ENCODE data around the gene NID2.

NID2 gene

GRCh38 chr14:52025310-52025709 is 43.5 kb downstream of the NID2 start:
- no peak for DNase-seq (ENCODE audit: low read depth in 2 of 2)

GRCh38 chr14:52023518-52023917 is 45.3 kb downstream of the NID2 start:
- DNase-seq (ENCODE audit: low read depth in 2 of 2), result no peak

- no peak for DNase-seq (ENCODE audit: low read depth in 2 of 2)
Observed at GRCh38 chr14:52021957-52022600, 46.8 kb downstream of the NID2 start.

- DNase-seq (ENCODE audit: low read depth in 2 of 2), result no peak
Observed at GRCh38 chr14:52020866-52021717, 47.8 kb downstream of the NID2 start.

GRCh38 chr14:52020161-52020714 is 48.6 kb downstream of the NID2 start:
- DNase-seq (ENCODE audit: low read depth in 2 of 2), result no peak

- no peak for DNase-seq (ENCODE audit: low read depth in 2 of 2)
Observed at GRCh38 chr14:52018970-52019369, 49.9 kb downstream of the NID2 start.

GRCh38 chr14:52018252-52018651 is 50.6 kb downstream of the NID2 start:
- no peak for DNase-seq (ENCODE audit: low read depth in 2 of 2)

- DNase-seq (ENCODE audit: low read depth in 2 of 2), result no peak
Observed at GRCh38 chr14:52015411-52016030, 53.3 kb downstream of the NID2 start.

- no peak for DNase-seq (ENCODE audit: low read depth in 2 of 2)
Observed at GRCh38 chr14:52014601-52015267, 54.1 kb downstream of the NID2 start.

GRCh38 chr14:52013984-52014600 is 54.8 kb downstream of the NID2 start:
- no peak for DNase-seq (ENCODE audit: low read depth in 2 of 2)

- no peak for DNase-seq (ENCODE audit: low read depth in 2 of 2)
Observed at GRCh38 chr14:52012635-52013034, 56.2 kb downstream of the NID2 start.

- DNase-seq (ENCODE audit: low read depth in 2 of 2), result no peak
Observed at GRCh38 chr14:52011523-52011922, 57.3 kb downstream of the NID2 start.

GRCh38 chr14:52010173-52010693 is 58.6 kb downstream of the NID2 start:
- no peak for DNase-seq (ENCODE audit: low read depth in 2 of 2)

GRCh38 chr14:52008136-52008535 is 60.7 kb downstream of the NID2 start:
- no peak for DNase-seq (ENCODE audit: low read depth in 2 of 2)

GRCh38 chr14:52007637-52008036 is 61.2 kb downstream of the NID2 start:
- DNase-seq (ENCODE audit: low read depth in 2 of 2), result no peak

- DNase-seq (ENCODE audit: low read depth in 2 of 2), result no peak
Observed at GRCh38 chr14:52007211-52007610, 61.6 kb downstream of the NID2 start.

- DNase-seq (ENCODE audit: low read depth in 2 of 2), result no peak
Observed at GRCh38 chr14:52006361-52006760, 62.5 kb downstream of the NID2 start.

- DNase-seq (ENCODE audit: low read depth in 2 of 2), result no peak
Observed at GRCh38 chr14:52005625-52006024, 63.2 kb downstream of the NID2 start.

GRCh38 chr14:52003324-52003723 is 65.5 kb downstream of the NID2 start:
- DNase-seq (ENCODE audit: low read depth in 2 of 2), result no peak

GRCh38 chr14:52002542-52002941 is 66.3 kb downstream of the NID2 start:
- no peak for DNase-seq (ENCODE audit: low read depth in 2 of 2)

GRCh38 chr14:52000696-52001095 is 68.2 kb downstream of the NID2 start:
- no peak for DNase-seq (ENCODE audit: low read depth in 2 of 2)
